Panc1 (cell line): ENCODE data around the gene SSTR5.

Source experiments
- POLR2AphosphoS5 ChIP-seq: IDR thresholded peaks from 2 replicates; pipeline ENCODE4 v1.6.1; 2012; ENCODE audit warnings: mild to moderate bottlenecking, low read depth, low read length, moderate library complexity
- TCF7L2 ChIP-seq: IDR thresholded peaks from 2 replicates; pipeline ENCODE4 v1.6.1; 2011; ENCODE audit warnings: mild to moderate bottlenecking, low read depth, low read length, inconsistent platforms
- TF ChIP-seq, protein P1 (sequence below): fragments of 450-650 bp; IDR thresholded peaks from 2 replicates; pipeline ENCODE4 v1.5.1; 2017; ENCODE audit warnings: mild to moderate bottlenecking
- TF ChIP-seq, protein P2 (sequence below), 2 experiments: IDR thresholded peaks; 2 replicates each; pipeline ENCODE4 v1.6.1; 2011 to 2012; ENCODE audit warnings: low read depth in 2 of 2, control low read depth in 1 of 2, low read length in 1 of 2, mild to moderate bottlenecking in 1 of 2, moderate library complexity in 1 of 2; ENCODE audit not compliant: insufficient read depth in 1 of 2

DNA sequence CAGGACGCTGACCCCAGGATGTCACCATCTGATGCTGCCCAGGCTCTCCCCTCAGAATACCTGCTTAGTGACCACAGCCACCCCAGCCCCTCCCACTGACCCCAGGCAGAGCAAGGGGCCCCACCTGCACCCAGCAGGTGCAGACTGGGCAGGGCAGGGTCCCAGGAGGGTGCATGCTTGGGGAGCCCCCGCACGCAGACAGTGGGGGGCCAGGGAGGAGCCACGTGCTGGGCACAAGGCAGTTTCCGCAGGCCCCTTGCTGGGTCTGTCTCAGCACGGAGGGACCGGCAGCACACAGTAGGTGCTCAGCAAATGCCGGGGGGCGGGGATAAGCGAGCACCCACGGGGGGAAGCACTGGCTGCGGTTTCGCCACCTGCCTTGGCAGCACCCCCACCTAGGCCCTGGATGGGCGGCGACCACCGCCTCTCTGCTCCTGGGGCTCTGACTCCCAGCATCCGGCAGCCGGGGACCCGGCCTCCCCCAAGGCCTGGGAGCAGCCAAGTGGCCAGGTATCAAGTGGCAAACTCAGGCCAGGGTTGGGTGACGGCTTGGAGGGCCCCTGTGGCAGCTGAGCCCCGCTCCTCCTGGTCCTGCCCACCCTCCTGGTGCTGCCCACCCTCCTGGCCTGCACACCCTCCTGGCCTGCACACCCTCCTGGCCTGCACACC is 18.7 kb upstream of the SSTR5 start:
- TF ChIP-seq, protein P1, sequence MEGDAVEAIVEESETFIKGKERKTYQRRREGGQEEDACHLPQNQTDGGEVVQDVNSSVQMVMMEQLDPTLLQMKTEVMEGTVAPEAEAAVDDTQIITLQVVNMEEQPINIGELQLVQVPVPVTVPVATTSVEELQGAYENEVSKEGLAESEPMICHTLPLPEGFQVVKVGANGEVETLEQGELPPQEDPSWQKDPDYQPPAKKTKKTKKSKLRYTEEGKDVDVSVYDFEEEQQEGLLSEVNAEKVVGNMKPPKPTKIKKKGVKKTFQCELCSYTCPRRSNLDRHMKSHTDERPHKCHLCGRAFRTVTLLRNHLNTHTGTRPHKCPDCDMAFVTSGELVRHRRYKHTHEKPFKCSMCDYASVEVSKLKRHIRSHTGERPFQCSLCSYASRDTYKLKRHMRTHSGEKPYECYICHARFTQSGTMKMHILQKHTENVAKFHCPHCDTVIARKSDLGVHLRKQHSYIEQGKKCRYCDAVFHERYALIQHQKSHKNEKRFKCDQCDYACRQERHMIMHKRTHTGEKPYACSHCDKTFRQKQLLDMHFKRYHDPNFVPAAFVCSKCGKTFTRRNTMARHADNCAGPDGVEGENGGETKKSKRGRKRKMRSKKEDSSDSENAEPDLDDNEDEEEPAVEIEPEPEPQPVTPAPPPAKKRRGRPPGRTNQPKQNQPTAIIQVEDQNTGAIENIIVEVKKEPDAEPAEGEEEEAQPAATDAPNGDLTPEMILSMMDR = no peak
- no peak for TF ChIP-seq POLR2AphosphoS5
- no peak for TF ChIP-seq TCF7L2
- TF ChIP-seq, protein P2, sequence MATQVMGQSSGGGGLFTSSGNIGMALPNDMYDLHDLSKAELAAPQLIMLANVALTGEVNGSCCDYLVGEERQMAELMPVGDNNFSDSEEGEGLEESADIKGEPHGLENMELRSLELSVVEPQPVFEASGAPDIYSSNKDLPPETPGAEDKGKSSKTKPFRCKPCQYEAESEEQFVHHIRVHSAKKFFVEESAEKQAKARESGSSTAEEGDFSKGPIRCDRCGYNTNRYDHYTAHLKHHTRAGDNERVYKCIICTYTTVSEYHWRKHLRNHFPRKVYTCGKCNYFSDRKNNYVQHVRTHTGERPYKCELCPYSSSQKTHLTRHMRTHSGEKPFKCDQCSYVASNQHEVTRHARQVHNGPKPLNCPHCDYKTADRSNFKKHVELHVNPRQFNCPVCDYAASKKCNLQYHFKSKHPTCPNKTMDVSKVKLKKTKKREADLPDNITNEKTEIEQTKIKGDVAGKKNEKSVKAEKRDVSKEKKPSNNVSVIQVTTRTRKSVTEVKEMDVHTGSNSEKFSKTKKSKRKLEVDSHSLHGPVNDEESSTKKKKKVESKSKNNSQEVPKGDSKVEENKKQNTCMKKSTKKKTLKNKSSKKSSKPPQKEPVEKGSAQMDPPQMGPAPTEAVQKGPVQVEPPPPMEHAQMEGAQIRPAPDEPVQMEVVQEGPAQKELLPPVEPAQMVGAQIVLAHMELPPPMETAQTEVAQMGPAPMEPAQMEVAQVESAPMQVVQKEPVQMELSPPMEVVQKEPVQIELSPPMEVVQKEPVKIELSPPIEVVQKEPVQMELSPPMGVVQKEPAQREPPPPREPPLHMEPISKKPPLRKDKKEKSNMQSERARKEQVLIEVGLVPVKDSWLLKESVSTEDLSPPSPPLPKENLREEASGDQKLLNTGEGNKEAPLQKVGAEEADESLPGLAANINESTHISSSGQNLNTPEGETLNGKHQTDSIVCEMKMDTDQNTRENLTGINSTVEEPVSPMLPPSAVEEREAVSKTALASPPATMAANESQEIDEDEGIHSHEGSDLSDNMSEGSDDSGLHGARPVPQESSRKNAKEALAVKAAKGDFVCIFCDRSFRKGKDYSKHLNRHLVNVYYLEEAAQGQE (IDR thresholded peaks at IDR 0.05; ENCODE audit: insufficient read depth in 1 of 2, low read depth in 2 of 2, low read length in 1 of 2) = no peak
